AML-193 (cell line): ENCODE results near the gene MAT2B.

Experiments
- DNase-seq, 2 experiments: peaks; one replicate each; lab custom pipeline; 2025; lab: John Stamatoyannopoulos, UW

MAT2B gene

DNA sequence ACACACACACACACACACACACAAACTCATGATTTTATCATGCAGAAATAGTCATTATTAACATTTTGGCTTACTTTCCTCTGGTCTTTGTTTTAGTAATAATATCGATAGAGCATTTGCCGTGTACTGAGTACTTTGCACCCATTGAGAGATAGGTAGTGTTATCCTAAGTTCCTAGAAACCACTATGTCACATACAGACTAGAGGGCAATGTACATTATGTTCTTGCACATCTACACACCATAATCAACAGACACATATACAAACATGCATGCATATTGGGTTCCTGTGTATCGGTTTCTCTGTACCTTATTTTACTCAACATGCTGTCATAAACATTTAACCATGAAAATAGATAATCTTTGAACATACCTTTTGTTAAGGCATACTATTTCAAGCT lies 45.7 kb downstream of the MAT2B start:
- DNase-seq: no peak

DNA sequence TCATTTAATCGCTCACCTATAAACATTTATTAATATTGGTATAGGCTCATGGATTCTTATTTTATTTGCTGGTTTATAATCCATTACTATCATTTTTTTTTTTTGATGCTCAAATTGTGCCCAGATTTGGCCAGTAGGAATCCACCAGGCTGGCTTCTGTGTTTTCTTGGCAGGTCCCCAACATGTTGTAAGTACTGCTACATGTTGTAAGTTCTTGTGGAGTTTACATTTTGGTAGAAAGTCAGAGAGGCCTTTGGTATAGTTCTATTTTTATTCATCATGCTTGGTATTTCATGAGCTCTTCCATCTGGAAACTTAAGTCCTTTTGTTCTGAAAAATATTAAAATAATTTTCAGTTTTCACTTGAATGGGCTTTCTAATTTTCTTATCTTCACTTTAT lies 47.1 kb downstream of the MAT2B start:
- no peak for DNase-seq

DNA sequence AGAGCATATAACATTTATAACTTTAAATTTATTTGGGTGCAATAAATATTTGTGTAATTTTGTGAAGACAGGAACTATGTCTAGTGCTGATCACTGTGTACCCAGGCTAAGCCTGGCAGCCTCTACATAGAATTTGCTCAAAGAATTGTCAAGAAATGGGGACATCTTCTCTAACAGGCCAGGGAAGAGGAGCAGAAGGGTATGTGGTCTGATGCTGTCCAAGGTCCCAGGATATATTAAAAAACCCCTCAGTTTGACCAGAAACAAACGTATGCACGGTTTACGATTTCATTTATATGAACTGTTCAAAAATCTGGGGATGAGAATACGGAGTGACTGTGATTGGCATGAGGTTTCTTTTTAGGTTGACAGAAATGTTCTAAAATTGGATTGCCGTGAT lies 55.9 kb downstream of the MAT2B start:
- DNase-seq: no peak

DNA sequence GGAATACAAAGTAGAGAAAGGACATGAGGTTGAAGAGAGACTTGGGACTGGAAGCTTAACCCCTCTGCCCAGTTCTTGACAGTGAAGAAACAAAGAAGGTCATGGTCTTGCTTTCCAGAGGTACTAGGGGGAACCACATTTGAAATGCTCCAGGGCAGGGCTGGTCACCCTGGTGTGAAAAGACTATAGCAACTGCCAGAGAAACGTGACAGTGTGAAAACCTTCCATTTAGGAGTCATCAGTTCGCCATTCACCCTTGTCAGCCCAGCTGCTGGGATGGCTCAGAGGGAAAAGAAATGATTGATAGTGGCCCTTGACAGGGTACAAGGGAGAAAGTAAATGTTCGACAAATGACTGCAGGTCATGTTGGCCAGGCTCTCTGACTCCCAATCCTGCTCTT lies 56.7 kb downstream of the MAT2B start:
- DNase-seq: no peak

DNA sequence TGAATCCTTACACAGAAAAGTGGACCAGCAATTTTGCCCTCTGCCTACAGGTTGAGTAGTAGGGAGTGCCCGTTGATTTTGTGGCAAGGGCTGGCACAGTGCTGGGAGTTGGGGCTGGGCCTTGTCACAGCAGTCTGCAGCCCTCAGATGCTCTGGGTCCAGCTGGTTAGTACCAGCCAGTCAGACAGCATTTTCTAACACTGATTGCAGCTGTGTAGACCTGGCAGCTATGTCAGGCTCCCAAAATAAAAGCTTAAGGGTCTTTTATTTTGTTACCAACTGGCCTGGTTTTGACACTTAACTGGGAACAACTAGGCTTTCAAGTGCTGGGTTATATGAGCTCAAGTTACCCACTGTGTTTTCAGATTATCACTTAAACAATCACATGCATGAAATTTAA lies 57.7 kb downstream of the MAT2B start:
- no peak for DNase-seq

DNA sequence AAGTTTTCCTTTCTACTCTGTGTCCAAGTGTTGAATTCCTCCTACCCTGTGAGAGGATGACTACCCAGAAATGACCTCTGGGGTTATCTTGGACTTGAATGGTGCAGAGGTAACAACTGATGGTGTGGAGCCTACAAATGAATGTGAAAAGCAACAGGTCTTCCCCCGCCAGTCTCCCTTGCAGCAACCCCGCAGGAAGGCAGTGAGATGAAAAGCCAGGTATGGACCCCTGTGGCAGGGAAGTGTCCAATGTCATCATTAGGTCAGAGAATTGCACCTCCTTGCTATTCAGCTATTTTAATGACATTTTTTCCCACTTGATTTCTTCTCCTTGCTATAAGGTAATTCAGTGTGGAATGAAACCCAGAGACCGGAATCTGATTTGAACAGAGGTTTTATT lies 58.5 kb downstream of the MAT2B start:
- DNase-seq: no peak

DNA sequence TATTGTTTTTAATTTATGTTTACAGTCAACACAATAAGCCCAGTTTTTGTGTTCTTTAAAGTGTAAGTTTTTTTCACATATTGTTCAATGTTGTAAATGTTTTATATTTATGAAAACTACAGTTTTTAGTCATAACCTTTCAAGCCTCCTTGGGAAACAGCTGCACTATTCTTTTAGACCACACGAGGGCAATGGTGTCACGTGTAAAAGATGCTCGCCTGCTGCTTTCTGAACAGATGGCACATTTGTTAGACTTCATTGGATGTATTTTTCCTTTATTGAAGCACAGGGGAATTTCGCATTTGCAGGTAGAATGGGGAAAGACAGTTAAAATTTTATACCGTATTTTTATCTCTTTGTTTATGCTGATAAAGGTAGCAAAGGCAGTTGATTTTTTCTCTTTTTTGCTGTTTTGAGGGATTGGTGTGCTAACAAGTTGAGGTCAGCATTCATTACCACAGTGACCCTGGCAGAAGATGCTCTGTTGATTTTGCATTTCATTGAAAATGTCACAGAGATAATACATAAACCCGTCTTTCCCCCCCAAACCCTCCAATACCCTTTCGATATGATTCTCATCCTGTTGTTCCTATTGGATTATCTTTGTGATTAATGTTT lies 59.0 kb downstream of the MAT2B start:
- peak; percentile 34 to 40 for DNase-seq

DNA sequence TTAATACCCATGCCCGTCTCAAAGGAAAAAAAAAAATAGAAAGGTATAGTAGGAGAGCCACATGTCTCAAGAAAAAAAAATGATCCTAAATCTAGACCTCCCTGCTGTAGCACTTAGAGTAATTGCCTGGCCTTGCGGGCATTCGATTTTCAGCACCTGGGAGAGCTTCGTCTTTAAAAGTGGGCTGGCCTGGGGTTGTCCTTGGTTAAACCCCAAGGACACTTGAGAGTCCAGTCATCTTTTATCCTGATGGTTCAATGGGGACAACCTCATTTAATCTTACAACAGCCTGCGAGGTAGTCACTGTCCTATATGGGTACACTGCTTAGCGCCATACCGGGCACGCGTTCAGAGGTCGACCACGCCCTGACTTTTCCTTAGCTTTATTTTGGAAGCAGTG lies 60.1 kb downstream of the MAT2B start:
- no peak for DNase-seq

DNA sequence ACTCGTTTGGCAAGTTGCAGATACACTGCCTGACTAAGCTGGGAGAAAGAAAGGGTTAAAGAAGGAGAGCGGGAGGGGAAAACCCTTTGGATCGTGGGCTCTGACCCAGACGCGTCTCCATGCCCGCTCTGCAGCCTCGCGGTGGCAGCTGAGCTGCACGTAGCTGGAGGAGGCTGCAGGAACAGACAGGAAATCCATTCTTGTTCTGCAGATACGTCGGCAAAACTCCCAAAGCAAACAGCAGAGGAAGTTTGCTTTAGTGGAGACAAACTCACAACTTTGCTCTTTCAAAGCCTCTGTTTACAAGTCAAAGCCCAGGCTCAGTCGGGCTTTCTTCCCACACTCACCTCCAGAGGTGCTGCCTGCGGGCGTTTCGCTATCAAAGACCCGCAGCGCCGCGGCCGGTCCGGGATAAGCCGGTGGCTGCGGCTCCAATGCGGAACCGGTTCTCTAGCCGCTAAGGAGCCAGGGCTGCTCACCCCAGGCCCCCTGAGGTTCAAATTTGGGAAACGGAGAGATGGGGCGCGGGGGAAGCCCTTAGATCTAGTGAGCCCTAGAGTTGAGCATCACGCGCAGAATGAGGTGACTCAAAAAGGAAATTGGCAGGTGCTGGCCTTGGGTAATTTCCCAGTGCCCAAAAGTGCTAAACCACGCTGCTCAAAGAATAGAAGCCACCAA lies 60.7 kb downstream of the MAT2B start:
- no peak for DNase-seq

DNA sequence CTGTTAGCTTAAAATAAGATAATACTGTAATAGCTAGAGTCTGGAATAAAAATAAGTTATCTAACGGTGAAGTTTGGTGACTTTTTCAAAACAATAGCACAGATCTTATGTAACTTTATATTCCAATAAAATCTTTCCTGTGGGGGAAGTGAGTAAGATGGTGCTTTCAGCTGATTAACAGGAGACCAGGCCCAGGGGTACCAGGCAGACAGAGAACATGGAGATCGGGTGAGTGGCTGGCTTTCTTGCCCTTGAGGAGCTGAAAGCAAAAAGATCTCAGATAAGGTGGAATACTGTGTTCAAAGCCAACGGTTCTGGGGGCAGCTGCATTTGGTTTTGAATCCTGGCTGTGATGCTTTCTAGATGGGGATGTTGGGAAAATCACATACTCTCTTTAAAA lies 61.3 kb downstream of the MAT2B start:
- no peak for DNase-seq

DNA sequence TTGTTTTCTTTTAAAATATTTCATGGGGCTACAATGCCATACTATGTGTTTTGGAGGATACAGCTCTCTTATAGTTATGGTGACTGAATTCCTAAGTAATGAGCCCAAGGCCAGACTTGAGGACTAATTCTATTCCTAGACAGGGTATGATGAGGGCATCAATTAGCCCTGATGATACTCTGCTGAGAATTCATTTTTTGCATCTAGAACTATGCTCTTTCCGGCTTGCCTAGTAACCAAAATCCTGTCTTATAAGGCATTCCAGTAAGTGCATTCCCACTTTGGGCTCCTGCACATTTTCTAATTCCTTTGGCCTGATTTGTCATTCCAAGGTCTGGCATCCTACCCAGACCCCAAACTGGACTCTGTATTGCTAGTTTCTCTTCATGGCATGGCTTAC lies 62.4 kb downstream of the MAT2B start:
- no peak for DNase-seq
